ENCODE results near the gene SCNN1B. TPM values are rescaled to one million over a fixed set of nuclear protein-coding genes. Genes with fewer than 3 reads are reported as not detected.

SCNN1B gene
- polyA plus RNA-seq, 1 experiment: not detected

DNA sequence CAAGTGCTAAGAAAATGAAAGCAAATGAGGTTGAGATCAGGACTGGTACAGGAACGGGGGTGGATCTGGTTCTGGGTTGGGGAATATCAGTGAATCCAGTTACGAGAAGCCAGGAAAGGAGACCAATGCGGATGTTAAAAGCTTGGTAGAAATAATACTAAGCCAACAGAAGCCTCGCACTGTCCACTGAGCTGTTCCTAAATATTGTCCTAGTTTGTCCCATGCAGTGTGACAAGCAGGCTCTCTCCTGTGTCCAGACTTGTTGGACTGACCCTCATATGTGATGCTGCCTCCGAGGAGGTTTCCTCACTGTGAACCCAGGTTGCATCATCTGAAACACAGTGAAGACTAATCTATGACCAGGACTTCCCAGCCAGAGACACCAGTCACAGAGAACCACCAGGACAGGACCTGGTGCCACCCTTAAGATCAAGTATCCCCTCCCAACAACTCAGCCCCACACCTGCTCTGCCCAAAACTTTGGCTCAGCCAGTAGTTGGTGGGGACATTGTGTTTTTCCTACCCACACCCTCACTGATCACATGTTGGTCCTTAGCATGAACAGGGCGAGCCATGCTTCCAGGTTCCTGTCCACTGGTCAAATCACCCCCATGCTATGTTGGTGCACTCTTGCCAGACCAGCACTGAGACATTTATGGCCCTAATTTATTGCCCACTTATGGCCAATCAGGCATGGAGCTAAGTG is 32.7 kb upstream of the SCNN1B start:
- no peak overlapping the region for H3K4me3 ChIP-seq (ENCODE audit: low read depth, low read length)
- H3K27me3 ChIP-seq (ENCODE audit: control insufficient read depth, insufficient read depth, low read length): no peaks in the 10 kb centered on the region
- ChIA-PET CTCF (no interaction called here), POLR2A (no interaction called here)
- no peak for DNase-seq (ENCODE audit: low read depth, low spot score)
- TF ChIP-seq, protein P1, sequence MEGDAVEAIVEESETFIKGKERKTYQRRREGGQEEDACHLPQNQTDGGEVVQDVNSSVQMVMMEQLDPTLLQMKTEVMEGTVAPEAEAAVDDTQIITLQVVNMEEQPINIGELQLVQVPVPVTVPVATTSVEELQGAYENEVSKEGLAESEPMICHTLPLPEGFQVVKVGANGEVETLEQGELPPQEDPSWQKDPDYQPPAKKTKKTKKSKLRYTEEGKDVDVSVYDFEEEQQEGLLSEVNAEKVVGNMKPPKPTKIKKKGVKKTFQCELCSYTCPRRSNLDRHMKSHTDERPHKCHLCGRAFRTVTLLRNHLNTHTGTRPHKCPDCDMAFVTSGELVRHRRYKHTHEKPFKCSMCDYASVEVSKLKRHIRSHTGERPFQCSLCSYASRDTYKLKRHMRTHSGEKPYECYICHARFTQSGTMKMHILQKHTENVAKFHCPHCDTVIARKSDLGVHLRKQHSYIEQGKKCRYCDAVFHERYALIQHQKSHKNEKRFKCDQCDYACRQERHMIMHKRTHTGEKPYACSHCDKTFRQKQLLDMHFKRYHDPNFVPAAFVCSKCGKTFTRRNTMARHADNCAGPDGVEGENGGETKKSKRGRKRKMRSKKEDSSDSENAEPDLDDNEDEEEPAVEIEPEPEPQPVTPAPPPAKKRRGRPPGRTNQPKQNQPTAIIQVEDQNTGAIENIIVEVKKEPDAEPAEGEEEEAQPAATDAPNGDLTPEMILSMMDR (IDR thresholded peaks at IDR 0.05; ENCODE audit: low read depth, low read length): no peak
- H3K9me3 ChIP-seq (ENCODE audit: control insufficient read depth, insufficient read depth, low read length): no peaks in the 10 kb centered on the region
- no peak overlapping the region for H3K27ac ChIP-seq (ENCODE audit: low read depth, low read length)

DNA sequence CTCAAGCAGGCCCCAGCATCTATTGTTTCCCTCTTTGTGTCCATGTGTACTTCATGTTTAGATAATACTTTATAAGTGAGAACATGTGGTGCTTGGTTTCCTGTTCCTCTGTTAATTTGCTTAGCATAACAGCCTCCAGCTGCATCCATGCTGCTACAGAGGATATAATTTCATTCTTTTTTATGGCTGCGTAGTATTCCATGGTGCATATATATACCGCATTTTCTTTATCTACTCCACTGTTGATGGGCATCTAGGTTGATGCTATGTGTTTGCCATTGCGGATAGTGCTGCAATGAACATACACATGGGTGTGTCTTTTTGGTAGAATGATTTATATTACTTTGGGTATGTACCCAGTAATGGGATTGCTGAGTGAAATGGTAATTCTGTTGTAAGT is 31.4 kb upstream of the SCNN1B start:
- no peak for DNase-seq (ENCODE audit: low read depth, low spot score)
- Histone ChIP-seq H3K27me3 (ENCODE audit: control insufficient read depth, insufficient read depth, low read length) (no peaks in the 10 kb centered on the region), H3K9me3 (ENCODE audit: control insufficient read depth, insufficient read depth, low read length) (no peaks in the 10 kb centered on the region), H3K4me3 (ENCODE audit: low read depth, low read length) (no peak overlapping the region), H3K27ac (ENCODE audit: low read depth, low read length) (no peak overlapping the region)
- ChIA-PET CTCF (no interaction called here), POLR2A (no interaction called here)
- TF ChIP-seq, protein P1 (IDR thresholded peaks at IDR 0.05; ENCODE audit: low read depth, low read length): no peak

DNA sequence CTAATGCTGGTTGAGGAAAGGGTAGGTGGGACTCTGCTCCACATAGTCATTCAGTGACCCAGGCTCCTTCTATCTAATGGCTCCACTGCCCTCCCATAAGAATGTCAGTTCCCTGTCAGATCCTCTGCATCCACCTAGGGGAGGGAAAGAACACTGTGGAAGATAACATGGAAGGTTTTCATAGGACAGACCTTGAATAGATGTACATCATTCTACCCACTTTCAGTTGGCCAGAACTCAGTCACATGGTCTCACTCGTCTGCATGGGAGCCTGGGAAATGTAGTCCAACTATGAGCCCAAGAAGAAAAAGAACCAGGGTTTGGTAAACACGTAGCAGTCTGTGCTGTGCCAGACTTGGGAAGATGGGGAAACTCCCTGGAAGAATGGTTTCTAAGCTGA is 27.1 kb upstream of the SCNN1B start:
- Histone ChIP-seq H3K27ac (ENCODE audit: low read depth, low read length) (no peak overlapping the region), H3K9me3 (ENCODE audit: control insufficient read depth, insufficient read depth, low read length) (no peaks in the 10 kb centered on the region), H3K27me3 (ENCODE audit: control insufficient read depth, insufficient read depth, low read length) (no peaks in the 10 kb centered on the region), H3K4me3 (ENCODE audit: low read depth, low read length) (no peak overlapping the region)
- TF ChIP-seq, protein P1 (IDR thresholded peaks at IDR 0.05; ENCODE audit: low read depth, low read length): no peak
- no peak for DNase-seq (ENCODE audit: low read depth, low spot score)
- ChIA-PET POLR2A (no interaction called here), CTCF (no interaction called here)

DNA sequence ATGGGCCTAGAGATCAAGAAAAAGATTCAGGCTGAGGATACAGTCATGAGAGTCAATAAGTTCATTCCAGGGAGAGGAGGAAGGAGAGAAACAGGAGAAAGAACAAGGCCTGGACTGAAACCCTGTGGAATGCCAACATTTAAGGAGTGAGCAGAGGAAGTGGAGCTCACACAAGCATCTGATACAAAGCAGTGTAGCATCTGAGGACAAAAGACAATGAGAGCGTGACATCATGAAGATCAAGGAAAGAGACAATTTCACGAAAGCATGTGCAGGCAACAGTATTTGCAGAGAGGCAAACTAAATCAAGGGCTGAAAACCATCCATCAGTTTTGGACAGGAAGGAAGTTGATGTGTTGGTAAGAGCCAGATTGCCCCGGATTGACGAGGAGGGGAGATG is 25.3 kb upstream of the SCNN1B start:
- POLR2A ChIA-PET: no interaction called here
- TF ChIP-seq, protein P1 (IDR thresholded peaks at IDR 0.05; ENCODE audit: low read depth, low read length): no peak
- no peak for DNase-seq (ENCODE audit: low read depth, low spot score)
- H3K9me3 ChIP-seq (ENCODE audit: control insufficient read depth, insufficient read depth, low read length): no peaks in the 10 kb centered on the region
- CTCF ChIA-PET: interaction anchor here (0.7 kb wide), 1 partner anchor 157 kb away, joined by 6 read pairs; no protein-coding TSS in a partner anchor
- no peak overlapping the region for H3K27ac ChIP-seq (ENCODE audit: low read depth, low read length)
- H3K4me3 ChIP-seq (ENCODE audit: low read depth, low read length): no peak overlapping the region
- H3K27me3 ChIP-seq (ENCODE audit: control insufficient read depth, insufficient read depth, low read length): no peaks in the 10 kb centered on the region

DNA sequence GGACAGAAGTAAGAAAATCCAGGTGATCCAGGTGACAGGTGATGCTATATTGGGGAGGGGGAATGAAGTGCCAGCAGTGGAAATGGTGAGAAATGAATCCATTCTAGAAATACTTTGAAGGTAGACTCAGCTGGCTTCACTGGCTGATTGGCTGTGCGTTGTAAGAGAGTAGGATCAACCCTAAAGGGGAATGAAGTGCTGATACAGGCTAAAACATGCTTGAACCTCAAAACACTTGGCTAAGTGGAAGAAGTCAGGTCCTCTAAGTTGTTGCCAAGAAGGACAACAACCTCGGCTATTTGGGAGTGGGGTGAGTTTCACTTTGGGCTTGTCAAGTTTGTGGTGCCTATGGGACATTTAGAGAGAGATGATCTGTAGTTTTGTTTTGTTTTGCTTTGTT is 24.1 kb upstream of the SCNN1B start:
- Histone ChIP-seq H3K27me3 (ENCODE audit: control insufficient read depth, insufficient read depth, low read length) (no peaks in the 10 kb centered on the region), H3K27ac (ENCODE audit: low read depth, low read length) (no peak overlapping the region), H3K9me3 (ENCODE audit: control insufficient read depth, insufficient read depth, low read length) (no peaks in the 10 kb centered on the region), H3K4me3 (ENCODE audit: low read depth, low read length) (no peak overlapping the region)
- TF ChIP-seq, protein P1 (IDR thresholded peaks at IDR 0.05; ENCODE audit: low read depth, low read length): no peak
- ChIA-PET CTCF (interaction anchor here (1.9 kb wide), 1 partner anchor 156 kb away, joined by 14 read pairs; no protein-coding TSS in a partner anchor), POLR2A (no interaction called here)
- DNase-seq (ENCODE audit: low read depth, low spot score): no peak
